BLaER1 (cell line): ENCODE data around the gene ADAMTSL2.

Experiments used
- H3K27ac ChIP-seq: shearing (Covaris generic); formaldehyde crosslinking; 2 replicates; pipeline ENCODE4 v1.8.1; 2022
- H3K27me3 ChIP-seq: shearing (Covaris generic); formaldehyde crosslinking; 2 replicates; pipeline ENCODE4 v1.8.1; 2022
- H3K36me3 ChIP-seq: shearing (Covaris generic); formaldehyde crosslinking; 2 replicates; pipeline ENCODE4 v1.8.1; 2022
- H3K4me1 ChIP-seq: shearing (Covaris generic); formaldehyde crosslinking; 2 replicates; pipeline ENCODE4 v1.8.1; 2022
- H3K4me2 ChIP-seq: shearing (Covaris generic); formaldehyde crosslinking; 2 replicates; pipeline ENCODE4 v1.8.1; 2022
- H3K4me3 ChIP-seq: shearing (Covaris generic); formaldehyde crosslinking; 2 replicates; pipeline ENCODE4 v1.8.1; 2022
- H3K9ac ChIP-seq: shearing (Covaris generic); formaldehyde crosslinking; 2 replicates; pipeline ENCODE4 v1.8.1; 2022
- H3K9me3 ChIP-seq: shearing (Covaris generic); formaldehyde crosslinking; 2 replicates; pipeline ENCODE4 v1.8.1; 2022
- H4K20me1 ChIP-seq: shearing (Covaris generic); formaldehyde crosslinking; 2 replicates; pipeline ENCODE4 v1.8.1; 2022
- Cebpa-rat ChIP-seq: shearing (Covaris generic); IDR thresholded peaks from 2 replicates; pipeline ENCODE4 v1.8.1; 2022

The ADAMTSL2 gene

GRCh38 chr9:133572821-133573361 is 38.4 kb downstream of the ADAMTSL2 start:
- Histone ChIP-seq H3K4me2 (peak overlapping the region; percentile 99), H4K20me1 (no peaks in the 10 kb centered on the region), H3K27ac (no peak overlapping the region), H3K9ac (0 out of 2 replicates have a peak overlapping the region, but pooled peaks have one; percentile 18), H3K27me3 (peaks cover 4% of the 10 kb centered on the region; the same call in 1 of the 2 replicates), H3K4me1 (peaks cover 96% of the 10 kb centered on the region), H3K4me3 (no peak overlapping the region), H3K36me3 (no peaks in the 10 kb centered on the region), H3K9me3 (no peaks in the 10 kb centered on the region)
- no peak for TF ChIP-seq Cebpa-rat

GRCh38 chr9:133573791-133574515 is 39.4 kb downstream of the ADAMTSL2 start:
- Histone ChIP-seq H3K4me3 (no peak overlapping the region), H3K9ac (no peak overlapping the region), H3K9me3 (no peaks in the 10 kb centered on the region), H3K4me2 (peak overlapping the region; percentile 99), H3K27me3 (no peaks in the 10 kb centered on the region), H4K20me1 (no peaks in the 10 kb centered on the region), H3K4me1 (peaks cover 96% of the 10 kb centered on the region), H3K27ac (peak overlapping the region; percentile 22; the same call in 1 of the 2 replicates), H3K36me3 (no peaks in the 10 kb centered on the region)
- no peak for TF ChIP-seq Cebpa-rat

GRCh38 chr9:133574771-133575170 is 40.3 kb downstream of the ADAMTSL2 start:
- TF ChIP-seq Cebpa-rat: no peak
- Histone ChIP-seq H3K9ac (0 out of 2 replicates have a peak overlapping the region, but pooled peaks have one; percentile 19), H3K36me3 (no peaks in the 10 kb centered on the region), H3K4me3 (no peak overlapping the region), H3K9me3 (no peaks in the 10 kb centered on the region), H4K20me1 (no peaks in the 10 kb centered on the region), H3K4me2 (peak overlapping the region; percentile 99), H3K4me1 (peaks cover 96% of the 10 kb centered on the region), H3K27me3 (no peaks in the 10 kb centered on the region), H3K27ac (peak overlapping the region; percentile 77)

- H3K36me3 ChIP-seq: no peaks in the 10 kb centered on the region
- H3K4me2 ChIP-seq: peak overlapping the region; percentile 99
- peak overlapping the region; percentile 77 for H3K27ac ChIP-seq
- peak overlapping the region; percentile 67 for H3K9ac ChIP-seq
- H3K9me3 ChIP-seq: no peaks in the 10 kb centered on the region
- no peaks in the 10 kb centered on the region for H4K20me1 ChIP-seq
- H3K27me3 ChIP-seq: no peaks in the 10 kb centered on the region
- no peak overlapping the region for H3K4me3 ChIP-seq
- H3K4me1 ChIP-seq: peaks cover 98% of the 10 kb centered on the region
- no peak for TF ChIP-seq Cebpa-rat
These were observed 40.9 kb downstream of the ADAMTSL2 start for GRCh38 chr9:133575186-133576030.

- peak overlapping the region; percentile 45; the same call in 1 of the 2 replicates for H3K4me3 ChIP-seq
- H3K4me1 ChIP-seq: peaks cover 98% of the 10 kb centered on the region
- H3K4me2 ChIP-seq: peak overlapping the region; percentile 99
These were observed 41.7 kb downstream of the ADAMTSL2 start for GRCh38 chr9:133576031-133576874.

GRCh38 chr9:133576875-133577736 is 42.6 kb downstream of the ADAMTSL2 start:
- H3K4me1 ChIP-seq: peaks cover 100% of the 10 kb centered on the region
- H3K4me3 ChIP-seq: peak overlapping the region; percentile 45
- no peaks in the 10 kb centered on the region for H4K20me1 ChIP-seq
- no peak for TF ChIP-seq Cebpa-rat
- peak overlapping the region; percentile 81 for H3K27ac ChIP-seq
- H3K4me2 ChIP-seq: peak overlapping the region; percentile 99
- no peaks in the 10 kb centered on the region for H3K27me3 ChIP-seq
- H3K9ac ChIP-seq: peak overlapping the region; percentile 67
- H3K36me3 ChIP-seq: no peaks in the 10 kb centered on the region
- H3K9me3 ChIP-seq: no peaks in the 10 kb centered on the region

More at GRCh38 chr9:133576031-133576874, 41.7 kb downstream of the ADAMTSL2 start:
- Histone ChIP-seq H3K9me3 (no peaks in the 10 kb centered on the region), H3K36me3 (no peaks in the 10 kb centered on the region), H3K27ac (peak overlapping the region; percentile 77), H4K20me1 (no peaks in the 10 kb centered on the region), H3K27me3 (no peaks in the 10 kb centered on the region), H3K9ac (peak overlapping the region; percentile 67)
- no peak for TF ChIP-seq Cebpa-rat

GRCh38 chr9:133577737-133578112 is 43.2 kb downstream of the ADAMTSL2 start:
- H3K4me1 ChIP-seq: peaks cover 100% of the 10 kb centered on the region
- H3K9ac ChIP-seq: peak overlapping the region; percentile 49
- no peaks in the 10 kb centered on the region for H3K27me3 ChIP-seq
- peak overlapping the region; percentile 44 for H3K4me3 ChIP-seq
- H3K27ac ChIP-seq: peak overlapping the region; percentile 81
- H3K9me3 ChIP-seq: no peaks in the 10 kb centered on the region
- peak overlapping the region; percentile 99 for H3K4me2 ChIP-seq
- TF ChIP-seq Cebpa-rat: no peak
- H4K20me1 ChIP-seq: no peaks in the 10 kb centered on the region
- no peaks in the 10 kb centered on the region for H3K36me3 ChIP-seq
